OCI-M2 (cell line): ENCODE data around the gene ANKIB1.
"Not testable (repeated sequence)": the region's sequence is repeated elsewhere in the genome, so short reads cannot be mapped to it uniquely, and the experiment has no call there.

Experiments used
- DNase-seq: peaks from one replicate; lab custom pipeline; 2025; ENCODE audit not compliant: unreplicated experiment; lab: John Stamatoyannopoulos, UW

Gene ANKIB1

GRCh38 chr7:92325173-92325572, 79.4 kb downstream of the ANKIB1 start:
- no peak for DNase-seq

- DNase-seq = no peak
These were observed 80.1 kb downstream of the ANKIB1 start for GRCh38 chr7:92325858-92326257.

GRCh38 chr7:92330835-92331438, 85.2 kb downstream of the ANKIB1 start:
- DNase-seq = no peak

- DNase-seq = no peak
These were observed 85.7 kb downstream of the ANKIB1 start for GRCh38 chr7:92331508-92331907.

- no peak for DNase-seq
These were observed 87.0 kb downstream of the ANKIB1 start for GRCh38 chr7:92332782-92333181.

GRCh38 chr7:92333866-92334265, 88.1 kb downstream of the ANKIB1 start:
- DNase-seq = no peak

GRCh38 chr7:92335574-92335973, 89.8 kb downstream of the ANKIB1 start:
- DNase-seq = no peak

GRCh38 chr7:92336662-92337340, 91.0 kb downstream of the ANKIB1 start:
- no peak for DNase-seq

- no peak for DNase-seq
These were observed 94.2 kb downstream of the ANKIB1 start for GRCh38 chr7:92340016-92340415.

GRCh38 chr7:92343714-92344113, 97.9 kb downstream of the ANKIB1 start:
- no peak for DNase-seq

GRCh38 chr7:92352009-92352408, 106.2 kb downstream of the ANKIB1 start:
- DNase-seq = no peak

GRCh38 chr7:92354214-92354613, 108.4 kb downstream of the ANKIB1 start:
- no peak for DNase-seq

- DNase-seq = no peak
These were observed 110.6 kb downstream of the ANKIB1 start for GRCh38 chr7:92356406-92356805.

- no peak for DNase-seq
These were observed 111.5 kb downstream of the ANKIB1 start for GRCh38 chr7:92357260-92357659.

- DNase-seq = not testable (repeated sequence)
These were observed 113.4 kb downstream of the ANKIB1 start for GRCh38 chr7:92359179-92359578.

GRCh38 chr7:92359801-92360200, 114.0 kb downstream of the ANKIB1 start:
- DNase-seq = no peak

- DNase-seq = no peak
These were observed 114.6 kb downstream of the ANKIB1 start for GRCh38 chr7:92360387-92360786.

GRCh38 chr7:92362131-92362530, 116.4 kb downstream of the ANKIB1 start:
- DNase-seq = no peak

GRCh38 chr7:92366730-92367129, 121.0 kb downstream of the ANKIB1 start:
- DNase-seq = no peak

- no peak for DNase-seq
These were observed 123.0 kb downstream of the ANKIB1 start for GRCh38 chr7:92368741-92369140.

GRCh38 chr7:92375013-92375412, 129.2 kb downstream of the ANKIB1 start:
- no peak for DNase-seq

- DNase-seq = no peak
These were observed 145.3 kb downstream of the ANKIB1 start for GRCh38 chr7:92391071-92391470.

- DNase-seq = no peak
These were observed 151.8 kb downstream of the ANKIB1 start for GRCh38 chr7:92397542-92397941.
